OCI-LY1 (cell line): ENCODE results near the gene ARFGEF2.

Source experiments
- EZH2 ChIP-seq: fragments of 200-600 bp; sonication (generic), shearing (Covaris generic); IDR thresholded peaks from 2 replicates; pipeline ENCODE4 v1.8.0; 2017; ENCODE audit warnings: borderline replicate concordance, mixed run types, mild to moderate bottlenecking, antibody characterized with exemption, low read length, moderate library complexity, mixed read lengths
- TF ChIP-seq, protein P1 (sequence below): fragments of 200-600 bp; sonication (generic), shearing (Covaris generic); IDR thresholded peaks from 2 replicates; pipeline ENCODE4 v1.5.1; 2017; ENCODE audit warnings: mild to moderate bottlenecking, antibody characterized with exemption, low read length, moderate library complexity, mixed read lengths

DNA sequence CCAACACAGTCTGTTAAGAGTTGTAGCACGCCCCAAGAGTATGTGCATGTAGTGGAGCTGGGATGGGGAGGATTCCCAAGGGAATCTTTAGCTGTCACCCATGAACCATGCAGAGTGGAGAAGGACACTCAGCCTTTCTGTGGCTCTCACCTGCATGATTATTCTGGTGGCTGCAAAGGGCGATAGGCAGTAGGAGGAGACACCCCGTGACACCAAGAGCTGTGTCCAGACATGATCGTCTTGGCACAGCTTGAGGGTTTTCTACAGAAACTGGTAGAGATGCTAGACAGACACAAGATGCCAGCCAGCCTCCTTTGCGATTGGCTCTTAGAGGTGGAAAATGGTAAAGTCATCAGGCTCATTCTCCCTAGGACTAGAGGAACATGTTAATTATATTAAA is 121.5 kb downstream of the ARFGEF2 start:
- TF ChIP-seq, protein P1, sequence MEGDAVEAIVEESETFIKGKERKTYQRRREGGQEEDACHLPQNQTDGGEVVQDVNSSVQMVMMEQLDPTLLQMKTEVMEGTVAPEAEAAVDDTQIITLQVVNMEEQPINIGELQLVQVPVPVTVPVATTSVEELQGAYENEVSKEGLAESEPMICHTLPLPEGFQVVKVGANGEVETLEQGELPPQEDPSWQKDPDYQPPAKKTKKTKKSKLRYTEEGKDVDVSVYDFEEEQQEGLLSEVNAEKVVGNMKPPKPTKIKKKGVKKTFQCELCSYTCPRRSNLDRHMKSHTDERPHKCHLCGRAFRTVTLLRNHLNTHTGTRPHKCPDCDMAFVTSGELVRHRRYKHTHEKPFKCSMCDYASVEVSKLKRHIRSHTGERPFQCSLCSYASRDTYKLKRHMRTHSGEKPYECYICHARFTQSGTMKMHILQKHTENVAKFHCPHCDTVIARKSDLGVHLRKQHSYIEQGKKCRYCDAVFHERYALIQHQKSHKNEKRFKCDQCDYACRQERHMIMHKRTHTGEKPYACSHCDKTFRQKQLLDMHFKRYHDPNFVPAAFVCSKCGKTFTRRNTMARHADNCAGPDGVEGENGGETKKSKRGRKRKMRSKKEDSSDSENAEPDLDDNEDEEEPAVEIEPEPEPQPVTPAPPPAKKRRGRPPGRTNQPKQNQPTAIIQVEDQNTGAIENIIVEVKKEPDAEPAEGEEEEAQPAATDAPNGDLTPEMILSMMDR, result no peak
- no peak for TF ChIP-seq EZH2
